NCI-H2171 (cell line): ENCODE measurements around the gene HDHD5.
A peak's percentile ranks its signal among the peaks of the same experiment; 100 is the strongest.
"Not testable (repeated sequence)": the region's sequence is repeated elsewhere in the genome, so short reads cannot be mapped to it uniquely, and the experiment has no call there.

ENCODE experiments used
- DNase-seq: peaks from one replicate; lab custom pipeline; 2025; lab: John Stamatoyannopoulos, UW

HDHD5 gene

GRCh38 chr22:17155941-17156340 lies 3.1 kb downstream of the HDHD5 start:
- no peak for DNase-seq

GRCh38 chr22:17152971-17153370 lies 6.1 kb downstream of the HDHD5 start:
- no peak for DNase-seq

GRCh38 chr22:17152340-17152739 lies 6.7 kb downstream of the HDHD5 start:
- no peak for DNase-seq

- no peak for DNase-seq
These were observed 9.8 kb downstream of the HDHD5 start for GRCh38 chr22:17149076-17149815.

GRCh38 chr22:17147458-17147857 lies 11.6 kb downstream of the HDHD5 start:
- not testable (repeated sequence) for DNase-seq

GRCh38 chr22:17145021-17145680 lies 13.9 kb downstream of the HDHD5 start:
- DNase-seq, result no peak

DNA sequence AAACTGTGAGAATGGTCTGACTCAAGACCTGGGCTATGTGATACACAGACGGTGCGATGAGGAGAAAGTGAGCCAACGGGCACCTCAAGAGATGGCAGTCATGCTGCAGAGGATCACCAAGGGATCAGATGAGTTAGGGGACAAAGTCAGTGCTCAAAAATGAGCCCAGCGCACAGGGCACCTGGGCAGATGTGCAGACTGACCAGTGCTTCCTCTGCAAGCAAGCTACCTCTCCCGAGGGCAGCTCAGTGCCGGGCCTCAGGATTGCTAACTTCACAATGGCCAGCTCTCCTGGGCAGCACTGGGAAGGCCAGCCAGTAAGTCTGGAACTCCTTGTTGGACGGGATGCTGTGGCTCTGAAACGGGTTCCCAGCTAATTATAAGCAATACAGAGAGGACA lies 15.3 kb downstream of the HDHD5 start:
- DNase-seq, result no peak

- no peak for DNase-seq
These were observed 16.0 kb downstream of the HDHD5 start for GRCh38 chr22:17143101-17143500.

- no peak for DNase-seq
These were observed 18.0 kb downstream of the HDHD5 start for GRCh38 chr22:17140826-17141766.

- DNase-seq, result no peak
These were observed 19.1 kb downstream of the HDHD5 start for GRCh38 chr22:17140022-17140421.

DNA sequence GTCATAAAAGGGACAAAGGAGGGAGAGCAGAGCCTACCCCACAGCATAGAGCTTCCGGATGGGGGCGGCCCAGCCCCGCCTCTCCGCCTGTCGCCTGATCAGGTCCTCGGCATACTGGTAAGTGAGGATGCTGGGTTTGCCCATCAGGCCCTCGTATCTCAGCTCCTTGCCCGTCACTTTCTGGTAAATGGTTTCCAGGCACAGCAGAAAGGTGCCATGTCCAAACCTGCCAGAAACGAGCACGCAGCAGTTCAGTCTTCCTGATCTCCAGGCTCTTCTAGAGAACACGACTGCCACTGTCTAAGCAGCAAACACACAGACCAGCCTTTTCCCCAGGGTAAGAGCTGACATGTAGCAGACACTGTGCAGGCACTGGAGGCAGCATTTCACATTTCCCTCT lies 20.6 kb downstream of the HDHD5 start:
- DNase-seq, result no peak

DNA sequence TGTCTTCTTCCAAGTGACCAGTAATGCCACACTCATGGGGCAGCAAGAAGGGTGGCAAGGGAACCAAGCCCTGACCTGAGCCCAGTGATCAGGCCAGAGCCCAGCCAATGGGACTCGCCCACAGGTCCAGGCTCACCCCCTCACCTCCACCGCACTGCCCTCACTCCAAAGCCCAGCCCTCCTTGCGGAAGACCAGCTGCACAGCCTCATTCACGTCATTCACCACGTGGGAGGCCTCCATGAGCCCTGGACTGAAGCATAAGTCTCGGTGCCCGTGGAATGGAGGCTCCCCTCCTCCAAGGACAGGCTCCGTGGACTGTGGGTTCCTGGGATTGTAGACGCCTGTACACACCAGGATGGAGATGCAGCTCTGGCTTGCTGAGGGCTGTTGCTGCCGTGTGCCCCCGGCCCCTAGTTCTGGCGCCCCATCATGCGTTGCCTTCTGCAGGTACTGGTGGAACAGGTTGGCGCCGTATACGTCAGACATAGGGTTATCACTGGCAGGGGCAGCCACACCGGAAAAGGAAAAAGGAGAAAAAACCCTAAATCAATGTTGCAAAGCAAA lies 21.1 kb downstream of the HDHD5 start:
- no peak for DNase-seq

DNA sequence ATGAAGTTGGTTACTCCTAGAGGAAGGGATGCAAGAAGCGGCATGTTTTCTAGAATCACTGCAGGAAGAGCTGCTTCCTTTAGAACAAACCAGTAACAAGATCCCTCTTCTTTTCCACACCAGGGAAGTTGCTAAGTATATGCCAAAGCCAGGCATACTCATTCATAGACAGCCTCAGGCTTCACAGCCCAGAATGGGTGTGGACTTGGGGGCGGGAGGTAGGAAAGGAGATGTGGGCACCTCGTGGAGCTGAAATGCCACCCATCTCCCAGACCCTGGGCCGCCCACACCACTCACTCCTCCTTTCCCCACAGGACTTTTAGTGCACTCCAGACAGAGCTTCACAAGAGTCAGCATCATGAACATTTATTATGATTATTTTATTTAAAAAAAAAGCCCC lies 21.9 kb downstream of the HDHD5 start:
- DNase-seq, result no peak

DNA sequence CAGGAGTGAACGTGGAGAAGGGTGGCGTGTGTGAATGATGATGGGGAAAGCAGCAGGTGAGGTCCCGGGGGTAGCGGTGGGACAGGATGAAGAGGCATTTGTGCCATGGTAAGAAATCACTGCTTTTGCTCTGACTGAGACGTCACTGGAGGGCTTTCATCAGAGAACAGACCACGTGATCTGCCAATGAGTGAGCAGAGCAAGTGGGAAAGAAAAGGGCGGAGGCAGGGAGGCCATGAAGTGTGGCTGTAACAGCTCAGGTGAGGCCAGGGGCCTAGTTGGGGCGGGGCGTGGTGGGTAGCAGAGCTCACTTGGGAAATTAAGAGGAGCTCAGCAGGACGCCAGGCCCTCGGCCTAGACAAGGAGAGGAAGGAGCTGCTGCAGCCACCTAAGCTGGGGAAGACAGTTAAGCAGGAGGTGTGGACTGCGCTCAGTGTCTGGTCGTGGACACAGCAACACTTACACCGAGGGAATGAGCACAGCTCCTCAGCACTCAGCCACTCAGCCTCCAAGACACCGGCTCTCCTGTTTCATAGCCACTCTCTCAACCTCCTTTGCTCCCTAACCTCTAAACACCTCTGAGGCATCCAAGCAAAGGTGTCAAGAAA lies 23.8 kb downstream of the HDHD5 start:
- no peak for DNase-seq

GRCh38 chr22:17133137-17133536 lies 25.9 kb downstream of the HDHD5 start:
- no peak for DNase-seq

- no peak for DNase-seq
These were observed 27.0 kb downstream of the HDHD5 start for GRCh38 chr22:17132112-17132511.

DNA sequence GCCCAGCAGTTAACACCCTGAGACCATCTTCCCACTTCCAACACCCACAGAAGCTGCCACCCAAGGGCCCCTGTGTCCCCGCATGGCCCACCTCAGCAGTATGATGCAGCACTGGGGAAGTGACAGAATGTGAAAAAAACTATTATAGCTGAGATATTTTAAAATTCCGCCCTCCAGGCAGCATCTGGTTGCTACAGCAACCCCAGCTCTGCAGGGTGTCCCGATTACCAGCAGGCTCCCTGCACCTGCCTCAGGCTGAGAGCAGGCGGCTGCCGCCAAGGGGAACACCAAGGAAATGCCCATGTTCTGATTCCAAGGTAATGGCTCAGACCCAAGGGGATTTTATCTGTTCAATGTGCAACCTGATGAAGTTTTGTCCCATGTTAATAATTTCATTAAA lies 27.4 kb downstream of the HDHD5 start:
- peak; percentile 52 for DNase-seq

DNA sequence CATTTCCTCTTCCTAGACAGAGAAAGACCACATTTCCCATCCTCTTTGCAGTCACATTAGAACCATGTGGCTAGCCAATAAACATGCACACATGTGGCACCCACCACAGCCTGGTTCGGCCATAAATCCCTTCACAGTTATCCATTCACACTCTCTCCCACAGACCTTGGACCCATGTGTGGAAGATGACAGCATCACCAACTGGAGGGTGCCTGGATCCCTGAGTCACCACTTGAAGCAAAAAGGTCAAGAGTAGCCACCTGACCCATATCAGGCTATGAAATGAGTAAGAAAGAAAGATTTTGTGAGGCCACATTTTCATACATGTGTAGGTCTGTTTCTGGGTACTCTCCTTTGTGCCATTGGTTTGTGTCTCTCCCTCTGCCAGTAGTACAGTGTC lies 28.9 kb downstream of the HDHD5 start:
- DNase-seq, result no peak

GRCh38 chr22:17121233-17122195 lies 37.6 kb downstream of the HDHD5 start, which contains the start of gene TMEM121B:
Gene TMEM121B (minus strand): TSS chr22:17121360. CDS start chr22:17121127, 233 bp downstream.
- peak; percentile 86 for DNase-seq

DNA sequence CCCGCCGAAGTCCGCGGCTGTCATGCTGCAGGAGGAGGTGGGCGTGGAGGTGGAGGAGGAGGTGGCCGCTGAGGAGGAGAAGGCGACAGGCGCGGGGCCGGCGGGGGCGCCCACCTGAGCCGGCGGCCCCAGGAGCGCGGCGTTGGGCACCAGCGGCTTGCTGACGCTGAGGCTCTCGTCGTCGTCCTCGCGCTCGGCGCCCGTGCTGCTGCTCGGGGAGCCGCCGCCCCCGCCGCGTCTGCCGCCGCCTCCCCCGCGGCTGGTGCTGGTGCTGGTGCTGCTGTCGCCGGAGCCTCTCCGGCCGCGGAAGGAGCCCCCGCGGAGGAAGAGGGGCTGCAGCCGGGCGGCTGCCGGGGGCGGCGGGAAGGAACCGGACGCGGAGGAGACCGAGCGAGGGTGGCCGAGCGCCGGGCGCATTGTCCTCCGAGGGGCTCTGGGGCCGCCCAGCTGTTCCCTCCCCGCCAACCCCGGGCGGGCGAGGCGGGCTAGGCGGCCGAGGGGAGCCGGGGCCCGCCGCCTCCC lies 38.3 kb downstream of the HDHD5 start:
- DNase-seq, result no peak
